ENCODE measurements around the gene ZBTB16. TPM values are rescaled to one million over a fixed set of nuclear protein-coding genes. Genes with fewer than 3 reads are reported as not detected.

ZBTB16 gene
- total RNA-seq, 4 donors from 2014 or later = 82.7 to 375 (median 189) TPM

GRCh38 chr11:114284021-114284420 is 224.5 kb downstream of the ZBTB16 start:
- ATAC-seq (ENCODE audit: low FRiP score) (no peak), DNase-seq (ENCODE audit: low spot score) (no peak)
- no peak for TF ChIP-seq CTCF (IDR thresholded peaks at IDR 0.05)

DNA sequence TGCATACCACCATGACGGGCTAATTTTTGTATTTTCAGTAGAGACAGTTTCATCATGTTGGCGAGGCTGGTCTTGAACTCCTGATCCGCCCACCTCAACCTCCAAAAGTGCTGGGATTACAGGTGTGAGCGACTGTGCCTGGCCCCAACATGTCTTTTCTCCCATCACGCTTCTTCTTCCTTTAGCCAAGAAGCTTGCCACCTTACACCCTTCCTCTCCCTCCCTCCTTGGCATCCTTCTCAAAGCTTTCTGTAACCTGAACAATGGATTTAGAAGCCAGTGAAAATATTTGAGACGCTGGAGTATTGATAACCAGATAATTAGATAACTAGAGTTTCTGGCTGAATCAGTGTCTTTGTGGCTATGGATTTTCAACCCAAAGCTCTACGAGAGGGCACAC is 225.4 kb downstream of the ZBTB16 start:
- DNase-seq (ENCODE audit: low spot score) (no peak), ATAC-seq (ENCODE audit: low FRiP score) (no peak)
- no peak for TF ChIP-seq CTCF (IDR thresholded peaks at IDR 0.05)

GRCh38 chr11:114285599-114285998 is 226.1 kb downstream of the ZBTB16 start:
- ATAC-seq (ENCODE audit: low FRiP score) = peak; percentile 39
- DNase-seq (ENCODE audit: low spot score) = no peak
- no peak for TF ChIP-seq CTCF (IDR thresholded peaks at IDR 0.05)

DNA sequence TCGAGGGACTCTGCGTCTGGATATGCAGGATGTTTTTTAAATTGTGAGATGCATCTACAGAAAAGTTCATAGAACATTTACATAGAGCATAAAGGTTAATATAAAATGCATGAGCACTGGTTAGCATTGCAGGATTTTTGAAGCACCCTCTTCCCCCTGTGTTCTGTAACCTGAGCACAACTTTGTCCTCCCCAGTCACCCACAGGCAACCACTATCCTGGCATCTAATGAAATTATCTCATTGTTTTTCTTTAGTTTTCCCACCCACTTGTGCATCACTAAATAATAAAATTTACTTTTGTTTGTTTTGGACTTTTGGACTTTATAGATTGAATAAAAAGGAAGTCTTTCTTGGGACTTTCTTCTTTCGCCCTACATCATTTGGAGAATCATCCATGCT is 226.7 kb downstream of the ZBTB16 start:
- no peak for ATAC-seq (ENCODE audit: low FRiP score)
- TF ChIP-seq CTCF (IDR thresholded peaks at IDR 0.05) = no peak

DNA sequence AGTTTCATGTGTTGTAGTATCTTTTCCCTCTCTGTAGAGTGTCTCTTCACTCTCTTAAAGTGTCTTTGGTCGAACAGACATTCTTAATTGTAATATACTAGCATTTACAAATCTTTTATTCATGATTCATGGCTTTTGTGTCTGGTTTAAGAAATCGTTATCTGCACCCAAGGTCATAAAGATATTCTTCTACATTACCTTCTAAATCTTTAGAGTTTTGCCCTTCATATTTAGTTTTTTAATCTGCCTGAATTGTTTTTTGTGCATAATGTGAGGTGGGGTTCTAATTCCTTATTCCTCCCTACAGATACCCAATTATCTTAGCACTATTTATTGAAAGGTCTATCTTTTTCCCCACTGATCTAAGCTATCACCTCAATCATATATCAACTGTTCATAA is 227.6 kb downstream of the ZBTB16 start:
- no peak for TF ChIP-seq CTCF (IDR thresholded peaks at IDR 0.05)
- ATAC-seq (ENCODE audit: low FRiP score) = no peak
- DNase-seq (ENCODE audit: low spot score) = no peak

More for the DNA sequence above, 226.7 kb downstream of the ZBTB16 start:
- no peak for DNase-seq (ENCODE audit: low spot score)

- no peak for DNase-seq (ENCODE audit: low spot score)
- no peak for TF ChIP-seq CTCF (IDR thresholded peaks at IDR 0.05)
- no peak for ATAC-seq (ENCODE audit: low FRiP score)
These were observed 228.6 kb downstream of the ZBTB16 start for GRCh38 chr11:114288136-114288535.

GRCh38 chr11:114289779-114290178 is 230.3 kb downstream of the ZBTB16 start:
- no peak for DNase-seq (ENCODE audit: low spot score)
- TF ChIP-seq CTCF (IDR thresholded peaks at IDR 0.05) = no peak
- ATAC-seq (ENCODE audit: low FRiP score) = no peak

All from omental fat pad (tissue), 4 donors.